NCI-H2196 treated with DMSO at 0.1 percent for 48 hours (cell line): ENCODE measurements around the gene TRIM49B.
"Not testable (repeated sequence)": the region's sequence is repeated elsewhere in the genome, so short reads cannot be mapped to it uniquely, and the experiment has no call there.

Experiments
- DNase-seq: peaks from one replicate; lab custom pipeline; 2025; ENCODE audit not compliant: unreplicated experiment; lab: John Stamatoyannopoulos, UW

Gene TRIM49B, protein sequence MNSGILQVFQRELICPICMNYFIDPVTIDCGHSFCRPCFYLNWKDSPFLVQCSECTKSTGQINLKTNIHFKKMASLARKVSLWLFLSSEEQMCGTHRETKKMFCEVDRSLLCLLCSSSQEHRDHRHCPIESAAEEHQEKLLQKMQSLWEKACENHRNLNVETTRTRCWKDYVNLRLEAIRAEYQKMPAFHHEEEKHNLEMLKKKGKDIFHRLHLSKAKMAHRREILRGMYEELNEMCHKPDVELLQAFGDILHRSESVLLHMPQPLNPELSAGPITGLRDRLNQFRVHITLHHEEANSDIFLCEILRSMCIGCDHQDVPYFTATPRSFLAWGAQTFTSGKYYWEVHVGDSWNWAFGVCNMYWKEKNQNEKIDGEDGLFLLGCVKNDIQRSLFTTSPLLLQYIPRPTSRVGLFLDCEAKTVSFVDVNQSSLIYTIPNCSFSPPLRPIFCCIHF

DNA sequence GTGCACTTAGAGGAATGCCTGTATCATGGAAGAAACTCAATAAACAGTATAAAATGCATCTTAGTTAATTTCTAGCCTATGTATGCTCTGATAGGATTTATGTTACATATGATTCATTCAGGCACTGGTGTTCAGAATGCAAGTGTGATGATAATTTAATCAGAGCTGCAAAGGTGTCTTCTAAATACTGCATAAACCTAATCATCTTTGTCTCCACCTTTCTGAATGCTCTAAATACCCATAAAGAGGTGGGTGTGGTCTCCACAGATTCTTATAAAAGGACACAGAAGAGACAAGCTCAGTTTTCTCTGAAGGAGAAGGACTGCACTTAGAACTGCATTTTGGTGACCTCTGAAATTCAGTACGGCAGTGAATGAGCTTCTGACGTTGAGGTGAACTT is at the start of gene TRIM49B:
Gene TRIM49B (plus strand): TSS at position 301 of the 400 bp plus-strand sequence. CDS start 2,777 bp downstream, outside the sequence.
- not testable (repeated sequence) for DNase-seq

DNA sequence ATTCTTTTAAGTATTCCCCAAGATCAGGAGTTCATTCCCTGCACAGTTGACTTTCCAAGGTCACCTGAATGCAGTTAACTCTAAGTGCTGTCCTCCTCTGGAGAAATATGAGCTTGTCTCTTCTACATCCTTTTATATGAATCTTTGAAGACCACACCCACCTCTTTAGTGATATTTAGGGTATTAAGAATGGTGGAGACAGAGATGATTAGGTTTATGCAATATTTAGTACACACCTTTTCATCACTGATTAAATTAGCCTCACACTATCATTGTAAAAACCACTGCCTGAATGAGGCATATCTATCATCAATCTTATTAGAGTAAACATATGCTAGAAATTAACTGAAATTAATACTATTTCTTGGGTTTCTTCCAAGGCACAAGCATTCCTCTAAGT is 44.8 kb upstream of the TRIM49B start, which contains the start of gene TRIM51G:
Gene TRIM51G (minus strand): TSS at position 101 of the 400 bp plus-strand sequence. CDS start 2,190 bp downstream, outside the sequence.
- DNase-seq, result not testable (repeated sequence)

DNA sequence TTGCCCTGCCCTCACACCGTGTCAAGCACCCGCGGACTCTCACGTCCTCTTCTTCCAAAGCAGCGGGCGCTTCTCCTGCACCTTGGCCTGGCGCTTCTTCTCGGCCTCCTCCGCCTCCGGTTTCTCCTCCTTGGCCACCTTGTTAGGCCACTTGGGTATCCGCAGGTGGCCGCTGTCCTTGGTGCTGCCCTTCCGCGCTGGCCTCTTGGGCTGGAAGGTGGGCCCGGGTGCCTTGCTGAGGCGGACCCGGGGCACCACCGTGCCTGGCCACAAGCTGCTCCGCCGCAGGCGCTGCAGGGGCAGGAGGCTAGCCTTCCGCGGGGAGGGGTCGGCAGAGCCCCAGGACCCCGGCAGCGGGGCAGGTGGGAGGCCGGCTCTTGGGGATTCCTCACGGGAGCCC is 19.6 kb downstream of the TRIM49B start:
- not testable (repeated sequence) for DNase-seq

DNA sequence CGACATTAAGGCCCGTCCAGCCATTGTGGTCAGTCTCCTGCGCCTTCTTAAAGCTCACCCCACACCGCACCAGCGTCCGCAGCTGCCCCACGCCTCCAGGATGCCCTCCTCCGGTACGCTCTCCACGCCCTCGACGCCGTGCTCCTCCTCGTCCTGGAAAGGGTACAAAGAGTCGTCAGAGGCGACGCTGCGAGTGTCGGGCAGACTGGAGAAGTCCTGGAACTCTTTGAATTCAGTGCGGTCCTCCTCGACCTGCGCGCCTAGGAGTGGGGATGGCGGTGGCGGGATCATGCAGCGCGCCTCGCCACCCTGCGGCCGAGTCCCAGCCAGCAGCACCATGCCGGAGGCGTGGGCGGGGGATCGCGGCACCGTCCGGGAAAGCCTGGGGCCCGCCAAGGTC is 21.2 kb downstream of the TRIM49B start:
- DNase-seq, result not testable (repeated sequence)

DNA sequence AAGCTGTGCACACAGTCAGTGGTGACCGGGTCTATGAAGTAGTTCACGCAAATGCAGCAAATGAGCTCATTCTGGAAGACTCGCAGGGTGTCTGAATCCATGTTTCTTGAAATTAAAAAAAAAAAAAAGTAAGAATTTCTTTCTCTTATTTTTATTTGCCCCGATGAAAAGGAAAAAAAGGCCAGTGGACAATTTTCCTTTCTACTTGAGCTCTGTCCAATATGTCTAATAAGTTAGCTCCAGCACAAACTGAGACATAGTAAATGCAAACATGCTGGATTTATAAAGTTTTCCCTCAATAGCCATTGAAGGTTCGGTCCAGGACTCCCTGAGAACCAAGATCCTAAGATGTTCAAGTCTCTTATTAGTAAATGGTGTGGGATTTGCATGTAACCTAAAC is 30.4 kb downstream of the TRIM49B start, which contains the start of gene TRIM64C:
Gene TRIM64C (minus strand): TSS at position 101 of the 400 bp plus-strand sequence. CDS start 0 bp downstream, at position 101.
- not testable (repeated sequence) for DNase-seq

DNA sequence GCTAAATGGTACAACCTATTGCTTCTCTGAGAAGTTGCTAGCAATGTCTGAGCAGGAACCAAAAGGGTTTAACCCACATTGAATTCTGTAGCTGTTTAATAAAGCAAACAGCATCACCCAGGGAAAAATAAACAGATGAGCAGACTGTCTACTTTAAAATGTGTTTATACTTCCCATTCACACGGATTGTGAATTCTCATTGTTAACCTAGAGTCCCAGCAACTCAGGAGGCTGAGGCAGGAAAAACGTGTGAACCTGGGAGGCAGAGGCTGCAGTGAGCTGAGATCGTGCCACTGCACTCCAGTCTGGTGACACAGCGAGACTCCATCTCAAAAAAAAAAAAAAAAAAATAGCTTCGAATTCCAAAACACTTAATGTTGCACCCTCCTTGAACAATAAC is 41.3 kb downstream of the TRIM49B start:
- DNase-seq, result not testable (repeated sequence)
